ENCODE results near the gene MIA2. TPM values are rescaled to one million over a fixed set of nuclear protein-coding genes. Genes with fewer than 3 reads are reported as not detected.

The MIA2 gene
- total RNA-seq, 1 donor from 2014 or later, result 24.7 TPM

GRCh38 chr14:39307815-39308214, 74.1 kb downstream of the MIA2 start:
- Histone ChIP-seq H3K9me3 (replicated peaks) (no peaks in the 10 kb centered on the region), H3K27ac (replicated peaks) (no peak overlapping the region), H3K4me3 (no peak overlapping the region), H3K27me3 (ENCODE audit: low read depth) (no peaks in the 10 kb centered on the region), H3K36me3 (peaks cover 32% of the 10 kb centered on the region), H3K4me1 (peaks cover 14% of the 10 kb centered on the region)
- no peak for TF ChIP-seq CTCF (IDR thresholded peaks at IDR 0.05; ENCODE audit: borderline replicate concordance)
- intact Hi-C loops (cut with micrococcal nuclease), result no loop called here
- no peak for DNase-seq

- no peaks in the 10 kb centered on the region for H3K9me3 ChIP-seq (replicated peaks)
- peaks cover 10% of the 10 kb centered on the region for H3K4me1 ChIP-seq
- H3K27ac ChIP-seq (replicated peaks), result no peak overlapping the region
- TF ChIP-seq CTCF (IDR thresholded peaks at IDR 0.05; ENCODE audit: borderline replicate concordance), result no peak
- peaks cover 30% of the 10 kb centered on the region for H3K36me3 ChIP-seq
- no peaks in the 10 kb centered on the region for H3K27me3 ChIP-seq (ENCODE audit: low read depth)
- H3K4me3 ChIP-seq, result no peak overlapping the region
- no peak for DNase-seq
- intact Hi-C loops (cut with micrococcal nuclease), result no loop called here
Measured at GRCh38 chr14:39310051-39310450, 76.3 kb downstream of the MIA2 start.

- no peaks in the 10 kb centered on the region for H3K9me3 ChIP-seq (replicated peaks)
- H3K4me1 ChIP-seq, result no peaks in the 10 kb centered on the region
- no peak for TF ChIP-seq CTCF (IDR thresholded peaks at IDR 0.05; ENCODE audit: borderline replicate concordance)
- H3K4me3 ChIP-seq, result no peak overlapping the region
- H3K36me3 ChIP-seq, result peaks cover 55% of the 10 kb centered on the region
- H3K27ac ChIP-seq (replicated peaks), result no peak overlapping the region
- H3K27me3 ChIP-seq (ENCODE audit: low read depth), result no peaks in the 10 kb centered on the region
- intact Hi-C loops (cut with micrococcal nuclease), result no loop called here
- no peak for DNase-seq
Measured at GRCh38 chr14:39315859-39316444, 82.2 kb downstream of the MIA2 start.

- Histone ChIP-seq H3K27ac (replicated peaks) (no peak overlapping the region), H3K4me1 (no peaks in the 10 kb centered on the region), H3K4me3 (no peak overlapping the region), H3K36me3 (peaks cover 64% of the 10 kb centered on the region), H3K27me3 (ENCODE audit: low read depth) (no peaks in the 10 kb centered on the region), H3K9me3 (replicated peaks) (no peaks in the 10 kb centered on the region)
- DNase-seq, result no peak
- intact Hi-C loops (cut with micrococcal nuclease), result no loop called here
- TF ChIP-seq CTCF (IDR thresholded peaks at IDR 0.05; ENCODE audit: borderline replicate concordance), result no peak
Measured at GRCh38 chr14:39316830-39317553, 83.3 kb downstream of the MIA2 start.

GRCh38 chr14:39318574-39318973, 84.9 kb downstream of the MIA2 start:
- intact Hi-C loops (cut with micrococcal nuclease), result no loop called here
- Histone ChIP-seq H3K27ac (replicated peaks) (no peak overlapping the region), H3K9me3 (replicated peaks) (no peaks in the 10 kb centered on the region), H3K4me3 (no peak overlapping the region), H3K4me1 (no peaks in the 10 kb centered on the region), H3K27me3 (ENCODE audit: low read depth) (no peaks in the 10 kb centered on the region), H3K36me3 (peaks cover 77% of the 10 kb centered on the region)
- DNase-seq, result no peak
- no peak for TF ChIP-seq CTCF (IDR thresholded peaks at IDR 0.05; ENCODE audit: borderline replicate concordance)
